GM12892 (cell line): ENCODE measurements around the gene CLEC16A.

Experiments used
- POLR2A ChIP-seq: IDR thresholded peaks from 2 replicates; pipeline ENCODE4 v1.6.1; 2011; ENCODE audit warnings: low read depth, low read length, control low read depth
- POLR2AphosphoS5 ChIP-seq: IDR thresholded peaks from 2 replicates; pipeline ENCODE4 v1.6.1; 2011; ENCODE audit warnings: low read depth, low read length, control low read depth
- TAF1 ChIP-seq: IDR thresholded peaks from 2 replicates; pipeline ENCODE4 v1.6.1; 2011; ENCODE audit warnings: low read depth, mild to moderate bottlenecking, control low read depth, low read length, borderline replicate concordance

DNA sequence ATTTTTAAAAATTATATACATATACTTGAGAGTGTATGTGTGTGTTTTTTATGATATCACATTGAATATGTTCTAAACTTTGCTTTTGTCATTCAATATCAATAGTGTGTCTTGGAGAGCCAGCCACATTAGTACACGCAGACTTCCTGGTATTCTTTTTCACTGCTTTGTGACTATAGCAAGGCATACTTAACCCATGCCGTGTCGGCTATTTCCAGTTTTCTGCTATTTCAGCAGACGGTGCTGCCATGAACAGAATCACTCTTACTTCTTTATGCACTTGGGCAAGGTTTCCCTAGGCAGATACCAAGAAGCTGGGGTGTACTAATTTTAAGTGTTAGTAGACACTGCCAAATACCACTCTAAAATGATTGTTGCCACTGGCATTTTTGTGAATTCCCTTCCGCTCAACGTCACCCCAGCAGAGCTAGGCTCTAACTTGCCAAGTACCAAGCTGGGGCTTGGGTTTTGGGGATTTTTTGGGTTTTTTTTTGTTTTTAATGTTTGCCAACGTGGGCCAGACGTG lies 176.8 kb downstream of the CLEC16A start:
- TF ChIP-seq POLR2A (no peak), TAF1 (no peak), POLR2AphosphoS5 (no peak)
